Embryonic facial prominence (tissue), 1 donor: Measurements from ENCODE around the gene TBC1D12.
"Not testable (repeated sequence)": the region's sequence is repeated elsewhere in the genome, so short reads cannot be mapped to it uniquely, and the experiment has no call there.

Experiments
- DNase-seq: peaks from one replicate; pipeline ENCODE4 v3.0.0-alpha.2; 2016; ENCODE audit errors: extremely low spot score

The TBC1D12 gene

GRCh38 chr10:94456942-94457341 lies 54.6 kb downstream of the TBC1D12 start:
- DNase-seq: no peak

GRCh38 chr10:94459385-94459784 lies 57.0 kb downstream of the TBC1D12 start:
- DNase-seq: no peak

- no peak for DNase-seq
Observed at GRCh38 chr10:94461503-94461902, 59.2 kb downstream of the TBC1D12 start.

GRCh38 chr10:94462130-94462529 lies 59.8 kb downstream of the TBC1D12 start:
- DNase-seq: no peak

- DNase-seq: no peak
Observed at GRCh38 chr10:94465684-94466083, 63.3 kb downstream of the TBC1D12 start.

- DNase-seq: no peak
Observed at GRCh38 chr10:94481410-94481809, 79.1 kb downstream of the TBC1D12 start.

GRCh38 chr10:94483970-94484369 lies 81.6 kb downstream of the TBC1D12 start:
- no peak for DNase-seq

- no peak for DNase-seq
Observed at GRCh38 chr10:94485094-94485493, 82.8 kb downstream of the TBC1D12 start.

- no peak for DNase-seq
Observed at GRCh38 chr10:94487575-94487974, 85.2 kb downstream of the TBC1D12 start.

- DNase-seq: no peak
Observed at GRCh38 chr10:94489107-94489506, 86.8 kb downstream of the TBC1D12 start.

GRCh38 chr10:94489976-94490788 lies 87.8 kb downstream of the TBC1D12 start:
- no peak for DNase-seq

GRCh38 chr10:94490789-94491039 lies 88.4 kb downstream of the TBC1D12 start:
- no peak for DNase-seq

GRCh38 chr10:94493463-94493862 lies 91.1 kb downstream of the TBC1D12 start:
- DNase-seq: no peak

GRCh38 chr10:94496010-94496409 lies 93.7 kb downstream of the TBC1D12 start:
- DNase-seq: no peak

GRCh38 chr10:94496646-94497045 lies 94.3 kb downstream of the TBC1D12 start:
- no peak for DNase-seq

- no peak for DNase-seq
Observed at GRCh38 chr10:94500063-94500462, 97.7 kb downstream of the TBC1D12 start.

- DNase-seq: no peak
Observed at GRCh38 chr10:94521276-94522250, 119.2 kb downstream of the TBC1D12 start.

- no peak for DNase-seq
Observed at GRCh38 chr10:94524146-94524545, 121.8 kb downstream of the TBC1D12 start.

GRCh38 chr10:94524711-94525110 lies 122.4 kb downstream of the TBC1D12 start:
- no peak for DNase-seq

- DNase-seq: not testable (repeated sequence)
Observed at GRCh38 chr10:94531550-94531949, 129.2 kb downstream of the TBC1D12 start.

GRCh38 chr10:94533027-94533426 lies 130.7 kb downstream of the TBC1D12 start:
- DNase-seq: no peak

- DNase-seq: not testable (repeated sequence)
Observed at GRCh38 chr10:94542282-94542681, 139.9 kb downstream of the TBC1D12 start.
